ENCODE results near the gene USP4. TPM values are rescaled to one million over a fixed set of nuclear protein-coding genes. Genes with fewer than 3 reads are reported as not detected.

Gene USP4
- total and polyA plus RNA-seq, 9 donors, result 17.9 to 59.0 (median 44.8) TPM

Other genes with a start within 250 kb of the USP4 start
- gene QRICH1, start 246.0 kb downstream of the USP4 start, total RNA-seq, result 67.4 TPM
- 10 to 100 TPM; 48.4 to 61.8 (median 54.6) TPM for gene QRICH1, start 246.0 kb downstream of the USP4 start, polyA plus RNA-seq (ENCODE audit: insufficient read depth in 1 of 8, insufficient read length in 8 of 8, low replicate concordance in 1 of 8)
- gene QARS1, start 235.3 kb downstream of the USP4 start, total RNA-seq, result 232 TPM
- 100 to 1,000 TPM; 241 to 290 (median 272) TPM for gene QARS1, start 235.3 kb downstream of the USP4 start, polyA plus RNA-seq (ENCODE audit: insufficient read depth in 1 of 8, insufficient read length in 8 of 8, low replicate concordance in 1 of 8)
- 26.8 TPM for gene USP19, start 219.2 kb downstream of the USP4 start, total RNA-seq
- gene USP19, start 219.2 kb downstream of the USP4 start, polyA plus RNA-seq (ENCODE audit: insufficient read depth in 1 of 8, insufficient read length in 8 of 8, low replicate concordance in 1 of 8), result 10 to 100 TPM; 31.1 to 40.3 (median 34.6) TPM
- gene LAMB2, start 207.0 kb downstream of the USP4 start, total RNA-seq, result 445 TPM
- gene LAMB2, start 207.0 kb downstream of the USP4 start, polyA plus RNA-seq (ENCODE audit: insufficient read depth in 1 of 8, insufficient read length in 8 of 8, low replicate concordance in 1 of 8), result 100 to 1,000 TPM; 350 to 408 (median 380) TPM
- 13.7 TPM for gene CCDC71, start 173.7 kb downstream of the USP4 start, total RNA-seq
- 10 to 100 TPM; 15.7 to 19.3 (median 16.4) TPM for gene CCDC71, start 173.7 kb downstream of the USP4 start, polyA plus RNA-seq (ENCODE audit: insufficient read depth in 1 of 8, insufficient read length in 8 of 8, low replicate concordance in 1 of 8)
- gene KLHDC8B, start 168.5 kb downstream of the USP4 start, total RNA-seq, result 88.7 TPM
- 100 to 1,000 TPM in 3 of 8 donors, 10 to 100 TPM in 5; 64.2 to 135 (median 92.9) TPM for gene KLHDC8B, start 168.5 kb downstream of the USP4 start, polyA plus RNA-seq (ENCODE audit: insufficient read depth in 1 of 8, insufficient read length in 8 of 8, low replicate concordance in 1 of 8)
- 3.1 TPM for gene C3orf62, start 62.8 kb downstream of the USP4 start, total RNA-seq
- gene C3orf62, start 62.8 kb downstream of the USP4 start, polyA plus RNA-seq (ENCODE audit: insufficient read depth in 1 of 8, insufficient read length in 8 of 8, low replicate concordance in 1 of 8), result 10 to 100 TPM in 1 of 8 donors, 1 to 10 TPM in 7; 4.2 to 13.2 (median 6.6) TPM
- 118 TPM for gene GPX1, start 18.3 kb upstream of the USP4 start, total RNA-seq
- 100 to 1,000 TPM; 124 to 153 (median 143) TPM for gene GPX1, start 18.3 kb upstream of the USP4 start, polyA plus RNA-seq (ENCODE audit: insufficient read depth in 1 of 8, insufficient read length in 8 of 8, low replicate concordance in 1 of 8)
- gene RHOA, start 71.9 kb upstream of the USP4 start, total RNA-seq, result 217 TPM
- gene RHOA, start 71.9 kb upstream of the USP4 start, polyA plus RNA-seq (ENCODE audit: insufficient read depth in 1 of 8, insufficient read length in 8 of 8, low replicate concordance in 1 of 8), result 100 to 1,000 TPM; 427 to 558 (median 459) TPM
- gene TCTA, start 72.4 kb upstream of the USP4 start, total RNA-seq, result 13.3 TPM
- 10 to 100 TPM; 13.3 to 19.7 (median 16.9) TPM for gene TCTA, start 72.4 kb upstream of the USP4 start, polyA plus RNA-seq (ENCODE audit: insufficient read depth in 1 of 8, insufficient read length in 8 of 8, low replicate concordance in 1 of 8)
- gene AMT, start 82.4 kb upstream of the USP4 start, total RNA-seq, result 5.5 TPM
- 10 to 100 TPM in 4 of 8 donors, 1 to 10 TPM in 4; 6.7 to 19.0 (median 11.2) TPM for gene AMT, start 82.4 kb upstream of the USP4 start, polyA plus RNA-seq (ENCODE audit: insufficient read depth in 1 of 8, insufficient read length in 8 of 8, low replicate concordance in 1 of 8)
- gene NICN1, start 89.3 kb upstream of the USP4 start, total RNA-seq, result 7.2 TPM
- gene NICN1, start 89.3 kb upstream of the USP4 start, polyA plus RNA-seq (ENCODE audit: insufficient read depth in 1 of 8, insufficient read length in 8 of 8, low replicate concordance in 1 of 8), result 10 to 100 TPM in 6 of 8 donors, 1 to 10 TPM in 2; 9.6 to 14.3 (median 13.2) TPM
- gene DAG1, start 130.2 kb upstream of the USP4 start, total RNA-seq, result 142 TPM
- gene DAG1, start 130.2 kb upstream of the USP4 start, polyA plus RNA-seq (ENCODE audit: insufficient read depth in 1 of 8, insufficient read length in 8 of 8, low replicate concordance in 1 of 8), result 100 to 1,000 TPM; 151 to 229 (median 199) TPM
- 0.44 TPM for gene BSN, start 214.4 kb upstream of the USP4 start, total RNA-seq
- 1 to 10 TPM in 2 of 8 donors, under 1 TPM in 6; 0.48 to 1.2 (median 0.67) TPM for gene BSN, start 214.4 kb upstream of the USP4 start, polyA plus RNA-seq (ENCODE audit: insufficient read depth in 1 of 8, insufficient read length in 8 of 8, low replicate concordance in 1 of 8)